Pancreas (tissue), 10 donors: ENCODE results near the gene PSG7. TPM values are rescaled to one million over a fixed set of nuclear protein-coding genes. Genes with fewer than 3 reads are reported as not detected.
"Not testable (repeated sequence)": the region's sequence is repeated elsewhere in the genome, so short reads cannot be mapped to it uniquely, and the experiment has no call there.

Experiments
- ATAC-seq, 4 donors: fragments of 200-7000 bp; cut with Tn5 transposase; one replicate each; pipeline versions ENCODE4 v1.8.0 to v1.9.1; 2020; ENCODE audit warnings: mild to moderate bottlenecking in 4 of 4, moderate library complexity in 4 of 4
- DNase-seq, 6 donors: peaks; one replicate each; pipeline ENCODE4 v3.0.0-alpha.2; 2020
- FAIRE-seq: peaks from 2 replicates; lab custom pipeline; 2012; peaks lifted over from hg19 to GRCh38; lab: Jason Lieb, UNC
- H3K27ac ChIP-seq, 4 donors: fragments of 200-600 bp; sonication (generic); 1 replicate in 3 of 4; 2 replicates in 1 of 4; pipeline versions ENCODE4 v1.5.0 to v1.8.0; 2020
- H3K27me3 ChIP-seq, 4 donors: fragments of 200-600 bp; one replicate each; pipeline ENCODE4 v1.8.0; 2021
- H3K36me3 ChIP-seq, 3 donors: fragments of 200-600 bp; sonication (generic) in 1 of 3; one replicate each; pipeline versions ENCODE4 v1.5.0 to v1.8.0; 2020 to 2021
- H3K4me1 ChIP-seq, 3 donors: fragments of 200-600 bp; one replicate each; pipeline ENCODE4 v1.8.0; 2021
- H3K4me3 ChIP-seq, 4 donors: fragments of 200-600 bp; sonication (generic) in 2 of 4; one replicate each; pipeline versions ENCODE4 v1.5.0 to v1.8.0; 2020 to 2021
- H3K9me3 ChIP-seq, 4 donors: fragments of 200-600 bp; one replicate each; pipeline ENCODE4 v1.8.0; 2021
- whole genome bisulfite sequencing, 2 donors: extraction: QIAGEN DNeasy Blood & Tissue Kit; methylation state at CpG; one replicate each; pipeline ENCODE4 v1.1.7; 2013; 5-methylcytosine and 5-hydroxymethylcytosine counted together
- intact Hi-C, 3 donors: fragments of 100-400 bp; cut with DNase I; formaldehyde crosslinking; loops; one replicate each; pipeline versions ENCODE4 v1.11.1 to v1.14.2; 2022
- polyA plus RNA-seq, 2 donors: library from polyadenylated mRNA; stranded (reverse); fragments of 200-250 nt; gene quantifications; one replicate each; pipeline ENCODE4 v1.2.3, GENCODE V29; 2013
- total RNA-seq, 6 donors: library from RNA; stranded (reverse); fragmentation: NEBNext Ultra II Directional in 4 of 6; extraction: Animal tissue kit (Norgen Biotek cat#: 25700) in 4 of 6; gene quantifications; one replicate each; pipeline versions ENCODE4 v1.2.1 to v1.2.4, GENCODE V29; 2021 to 2023
- TF ChIP-seq, protein P1 (sequence below), 4 donors: fragments of 200-600 bp; sonication (generic) in 3 of 4; IDR thresholded peaks; one replicate each; pipeline versions ENCODE4 v1.5.0 to v1.8.0; 2021; ENCODE audit warnings: antibody characterized with exemption in 4 of 4
- donor health status: healthy with polysubstance abuse.
- donor health status: DM: no; HTN: no; CAD: no; lungs with moderate emphysema.
- donor health status: DM: no; HTN: no; CAD: no.
- donor health status: control.
- donor health status: control.
- donor health status: Bipolar disorder and iron deficiency.
- donor health status: DM: yes; HTN: yes; CAD: no.
- donor health status: DM: no; HTN: no; CAD: no.
- donor health status: DM: no; HTN: no; CAD: no.
- donor health status: DM: yes; HTN: yes; CAD: no.

Gene PSG7
- total RNA-seq, result not detected
- not detected for polyA plus RNA-seq

DNA sequence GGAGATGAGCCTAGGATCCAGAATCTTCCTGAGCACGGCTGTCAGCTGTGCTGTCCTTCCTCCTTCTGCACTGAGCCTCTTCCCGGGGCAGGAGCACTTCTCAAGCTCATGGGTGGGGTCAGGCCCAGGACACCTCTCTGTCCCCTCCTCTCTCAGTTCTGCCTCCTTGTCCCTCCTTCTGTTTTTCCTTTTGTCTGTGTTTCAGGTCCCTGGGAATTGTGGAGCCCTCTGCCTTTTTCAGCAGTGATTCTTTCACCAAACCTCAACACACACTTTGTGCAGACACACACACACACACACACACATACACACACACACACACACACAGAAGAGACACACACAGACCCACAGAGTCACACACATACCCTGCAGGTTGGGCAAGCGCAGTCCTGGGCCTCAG lies at the start of gene PSG7:
PSG7 (minus strand) TSS at position 101 of the 400 bp plus-strand sequence. CDS start 131 bp downstream, outside the sequence.
- 70 to 77% methylated on average over 3 of the region's 3 CpGs for WGBS, 2 donors
- intact Hi-C loops, H3K36me3 ChIP-seq, H3K27ac ChIP-seq, H3K4me3 ChIP-seq, FAIRE-seq, H3K27me3 ChIP-seq, DNase-seq, ATAC-seq, H3K9me3 ChIP-seq, H3K4me1 ChIP-seq: not testable (repeated sequence)

DNA sequence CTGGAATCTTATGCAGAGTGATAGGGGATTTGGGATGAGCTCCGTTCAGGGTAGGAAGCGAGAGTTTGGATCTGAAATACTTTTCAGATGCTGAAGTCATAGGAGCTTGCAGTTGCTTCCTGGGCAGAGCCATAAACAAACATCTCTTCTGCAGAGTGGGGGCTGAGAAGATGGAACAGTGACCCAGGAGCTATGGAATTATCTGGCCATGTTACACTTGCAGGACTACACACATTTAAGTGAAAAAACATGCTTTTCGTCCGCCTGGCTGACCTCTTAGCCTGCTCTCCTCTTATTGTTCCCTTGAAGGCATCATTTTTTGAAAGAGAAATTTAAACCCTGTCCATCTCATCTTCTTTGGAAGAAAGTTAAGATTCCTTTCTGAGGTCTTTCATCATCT lies 48.6 kb upstream of the PSG7 start:
- Histone ChIP-seq H3K9me3 (no peaks in the 10 kb centered on the region), H3K36me3 (no peaks in the 10 kb centered on the region), H3K27me3 (no peaks in the 10 kb centered on the region), H3K4me3 (no peak overlapping the region), H3K27ac (no peak overlapping the region), H3K4me1 (no peaks in the 10 kb centered on the region)
- 27 to 42% methylated on average over 4 of the region's 4 CpGs for WGBS, 2 donors
- TF ChIP-seq, protein P1, sequence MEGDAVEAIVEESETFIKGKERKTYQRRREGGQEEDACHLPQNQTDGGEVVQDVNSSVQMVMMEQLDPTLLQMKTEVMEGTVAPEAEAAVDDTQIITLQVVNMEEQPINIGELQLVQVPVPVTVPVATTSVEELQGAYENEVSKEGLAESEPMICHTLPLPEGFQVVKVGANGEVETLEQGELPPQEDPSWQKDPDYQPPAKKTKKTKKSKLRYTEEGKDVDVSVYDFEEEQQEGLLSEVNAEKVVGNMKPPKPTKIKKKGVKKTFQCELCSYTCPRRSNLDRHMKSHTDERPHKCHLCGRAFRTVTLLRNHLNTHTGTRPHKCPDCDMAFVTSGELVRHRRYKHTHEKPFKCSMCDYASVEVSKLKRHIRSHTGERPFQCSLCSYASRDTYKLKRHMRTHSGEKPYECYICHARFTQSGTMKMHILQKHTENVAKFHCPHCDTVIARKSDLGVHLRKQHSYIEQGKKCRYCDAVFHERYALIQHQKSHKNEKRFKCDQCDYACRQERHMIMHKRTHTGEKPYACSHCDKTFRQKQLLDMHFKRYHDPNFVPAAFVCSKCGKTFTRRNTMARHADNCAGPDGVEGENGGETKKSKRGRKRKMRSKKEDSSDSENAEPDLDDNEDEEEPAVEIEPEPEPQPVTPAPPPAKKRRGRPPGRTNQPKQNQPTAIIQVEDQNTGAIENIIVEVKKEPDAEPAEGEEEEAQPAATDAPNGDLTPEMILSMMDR (IDR thresholded peaks at IDR 0.05), result no peak
- ATAC-seq (no peak), FAIRE-seq (no peak), DNase-seq (no peak)
- intact Hi-C loops, result no loop called here

DNA sequence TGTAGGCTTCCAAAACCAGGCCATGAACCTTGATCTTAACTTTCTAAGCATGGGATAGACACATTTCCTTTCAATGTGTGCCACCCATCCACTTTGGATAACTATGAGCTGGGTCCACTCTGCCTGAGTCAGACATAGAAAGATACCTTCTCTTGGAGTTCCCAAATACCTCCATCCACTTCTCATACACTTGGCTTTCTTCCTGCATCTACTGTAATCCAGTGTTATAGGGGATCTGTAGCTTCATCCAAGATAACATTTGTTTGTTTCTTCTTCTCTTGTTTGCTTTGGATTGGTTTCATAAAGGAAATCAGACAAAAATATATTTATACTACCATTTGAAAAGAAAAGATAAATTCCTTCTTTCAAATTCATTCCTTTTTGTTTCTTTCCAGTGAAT lies 45.1 kb upstream of the PSG7 start:
- H3K9me3 ChIP-seq, H3K4me1 ChIP-seq, FAIRE-seq: not testable (repeated sequence)

DNA sequence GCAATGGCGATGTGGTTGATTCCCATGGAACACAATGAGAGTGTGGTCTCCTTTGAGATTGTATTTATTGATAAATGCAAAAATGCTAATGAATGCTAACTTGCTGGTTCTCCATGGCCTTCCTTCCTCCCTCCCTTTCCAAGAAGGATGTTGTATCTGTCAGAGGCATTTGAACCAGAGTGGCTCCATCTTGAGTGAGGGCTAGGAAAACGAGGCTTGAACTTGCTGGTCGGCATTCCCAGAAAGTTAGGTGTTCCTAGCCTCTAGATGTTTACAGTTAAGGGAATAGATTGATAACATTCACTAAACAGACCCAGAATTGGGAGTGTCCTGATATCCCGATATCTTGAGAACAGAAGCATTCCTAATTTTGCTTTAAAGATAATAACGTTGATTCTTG lies 34.4 kb upstream of the PSG7 start:
- 64 to 69% methylated on average over 5 of the region's 5 CpGs for WGBS, 2 donors
- ATAC-seq, FAIRE-seq: not testable (repeated sequence)

More for the DNA sequence above, 45.1 kb upstream of the PSG7 start:
- intact Hi-C loops, DNase-seq, ATAC-seq, H3K27me3 ChIP-seq, H3K27ac ChIP-seq, H3K36me3 ChIP-seq, H3K4me3 ChIP-seq: not testable (repeated sequence)

GRCh38 chr19:42965176-42965575 lies 28.2 kb upstream of the PSG7 start:
- intact Hi-C loops, result no loop called here
- Histone ChIP-seq H3K27me3 (no peaks in the 10 kb centered on the region), H3K4me1 (no peaks in the 10 kb centered on the region), H3K27ac (no peak overlapping the region), H3K4me3 (no peak overlapping the region), H3K36me3 (no peaks in the 10 kb centered on the region), H3K9me3 (no peaks in the 10 kb centered on the region)
- no peak for DNase-seq
- TF ChIP-seq, protein P1 (IDR thresholded peaks at IDR 0.05), result no peak
- ATAC-seq, result no peak
- WGBS, 2 donors, result 67 to 68% methylated on average over 2 of the region's 2 CpGs
- no peak for FAIRE-seq

More for the DNA sequence above, 34.4 kb upstream of the PSG7 start:
- H3K4me1 ChIP-seq, H3K27ac ChIP-seq, H3K27me3 ChIP-seq, H3K36me3 ChIP-seq, H3K9me3 ChIP-seq, intact Hi-C loops, DNase-seq, H3K4me3 ChIP-seq: not testable (repeated sequence)

DNA sequence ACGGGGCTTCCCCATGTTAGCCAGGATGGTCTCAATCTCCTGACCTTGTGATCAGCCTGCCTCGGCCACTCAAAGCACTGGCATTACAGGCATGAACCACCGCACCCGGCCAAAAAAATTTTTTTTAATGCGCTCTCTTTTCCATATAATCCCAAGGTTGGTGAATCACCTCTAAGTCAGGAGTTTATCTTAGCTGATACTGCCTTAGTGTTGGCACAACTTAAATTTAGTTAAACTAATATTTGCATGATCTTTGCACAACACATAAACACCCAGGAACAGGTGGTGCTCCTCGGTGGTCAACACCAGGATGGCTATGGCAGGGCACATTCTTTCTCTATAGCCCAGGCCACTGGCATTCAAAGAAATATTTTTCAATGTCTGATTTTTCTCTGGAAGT lies 24.1 kb upstream of the PSG7 start:
- 61 to 63% methylated on average over 6 of the region's 6 CpGs for WGBS, 2 donors
- no peak for DNase-seq
- intact Hi-C loops, result no loop called here

DNA sequence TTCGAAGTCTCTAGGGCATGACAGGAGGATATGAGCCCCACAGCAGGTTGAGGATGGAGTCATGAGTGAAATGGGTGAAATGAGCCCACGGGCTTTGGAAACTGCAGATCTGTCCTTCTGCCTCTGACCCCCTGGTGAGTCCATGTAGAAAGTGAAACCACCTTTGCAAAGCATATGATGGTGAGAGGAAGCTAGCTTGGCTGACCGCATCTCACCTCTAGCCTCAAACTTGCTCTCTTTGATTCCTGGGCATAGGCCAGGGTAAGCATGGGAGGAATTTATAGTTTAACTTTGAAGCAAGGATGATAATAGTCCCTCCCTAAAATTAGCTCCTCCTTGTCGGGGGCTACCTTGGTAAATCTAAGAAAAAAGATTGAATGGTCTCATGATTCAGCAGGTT lies 15.1 kb upstream of the PSG7 start:
- H3K4me1 ChIP-seq, FAIRE-seq, H3K27me3 ChIP-seq, H3K36me3 ChIP-seq, H3K4me3 ChIP-seq, H3K9me3 ChIP-seq, intact Hi-C loops, DNase-seq, ATAC-seq, H3K27ac ChIP-seq: not testable (repeated sequence)
- WGBS, 2 donors, result 48 to 52% methylated on average over 4 of the region's 4 CpGs

More for the DNA sequence above, 24.1 kb upstream of the PSG7 start:
- FAIRE-seq, result no peak
- Histone ChIP-seq H3K27ac (no peak overlapping the region), H3K9me3 (no peaks in the 10 kb centered on the region), H3K36me3 (no peaks in the 10 kb centered on the region), H3K4me1 (no peaks in the 10 kb centered on the region), H3K27me3 (no peaks in the 10 kb centered on the region), H3K4me3 (no peak overlapping the region)
- TF ChIP-seq, protein P1 (IDR thresholded peaks at IDR 0.05), result no peak
- ATAC-seq, result no peak

GRCh38 chr19:42951476-42951875 lies 14.5 kb upstream of the PSG7 start:
- DNase-seq, FAIRE-seq, H3K36me3 ChIP-seq, intact Hi-C loops, H3K4me3 ChIP-seq, H3K9me3 ChIP-seq, H3K27ac ChIP-seq, ATAC-seq, H3K27me3 ChIP-seq, H3K4me1 ChIP-seq: not testable (repeated sequence)
- WGBS, 2 donors, result 45 to 50% methylated on average over 2 of the region's 2 CpGs
